HEK293 (cell line): ENCODE measurements around the gene UCHL3.

ENCODE experiments used
- CTCF ChIA-PET: fragments of 350-600 bp; formaldehyde crosslinking; extraction: SDS; loops from one replicate; lab custom pipeline; 2021; ENCODE audit warnings: antibody characterized with exemption; lab: Yijun Ruan, JAX
- POLR2A ChIA-PET: fragments of 300-600 bp; formaldehyde crosslinking; extraction: SDS; loops from one replicate; lab custom pipeline; 2020; ENCODE audit warnings: antibody characterized with exemption, inconsistent platforms; lab: Yijun Ruan, JAX
- H3K27ac ChIP-seq: fragments of 200-500 bp; sonication (Bioruptor generic); 2 replicates; pipeline ENCODE4 v1.5.1; 2014; ENCODE audit warnings: low read depth, low read length, control low read depth, inconsistent platforms; ENCODE audit errors: extremely low read depth
- H3K36me3 ChIP-seq, 2 experiments: fragments of 200-500 bp in 1 of 2; sonication (Bioruptor generic) in 1 of 2; 1 replicate in 1 of 2; 2 replicates in 1 of 2; pipeline ENCODE4 v1.5.1; 2014 to 2017; ENCODE audit warnings: inconsistent platforms in 2 of 2, low read length in 2 of 2; ENCODE audit not compliant: control insufficient read depth in 2 of 2, insufficient read depth in 1 of 2
- H3K4me1 ChIP-seq: fragments of 200-500 bp; sonication (Bioruptor generic); 2 replicates; pipeline ENCODE4 v1.5.1; 2014; ENCODE audit warnings: mild to moderate bottlenecking, low read length, inconsistent platforms; ENCODE audit not compliant: control insufficient read depth, insufficient read depth
- H3K4me3 ChIP-seq: 2 replicates; pipeline ENCODE4 v1.5.1; 2011; ENCODE audit warnings: low read depth, mild to moderate bottlenecking, control low read depth, low read length, moderate library complexity
- H3K9me3 ChIP-seq: fragments of 200-500 bp; sonication (Bioruptor generic); 2 replicates; pipeline ENCODE4 v1.5.1; 2014; ENCODE audit warnings: low read depth, low read length, inconsistent platforms; ENCODE audit not compliant: control insufficient read depth, insufficient read depth
- BCL11A ChIP-seq: fragments of 450-650 bp; formaldehyde crosslinking; IDR thresholded peaks from 2 replicates; pipeline ENCODE4 v1.5.1; 2016; ENCODE audit warnings: low read depth, missing biosample characterization, missing genetic modification characterization
- GFI1B ChIP-seq: fragments of 450-650 bp; formaldehyde crosslinking; IDR thresholded peaks from 2 replicates; pipeline ENCODE4 v1.5.1; 2016; ENCODE audit warnings: missing biosample characterization, missing genetic modification characterization
- HIC1 ChIP-seq: fragments of 450-650 bp; formaldehyde crosslinking; IDR thresholded peaks from 2 replicates; pipeline ENCODE4 v1.5.1; 2016; ENCODE audit warnings: missing biosample characterization, missing genetic modification characterization
- HOXC10 ChIP-seq: sonication (generic); formaldehyde crosslinking; IDR thresholded peaks from 2 replicates; pipeline ENCODE4 v1.8.1; 2023; ENCODE audit warnings: mild to moderate bottlenecking, missing genetic modification reagents
- PRDM10 ChIP-seq: fragments of 450-650 bp; formaldehyde crosslinking; IDR thresholded peaks from 2 replicates; pipeline ENCODE4 v1.5.1; 2016; ENCODE audit warnings: missing biosample characterization, missing genetic modification characterization
- ZNF16 ChIP-seq: fragments of 450-650 bp; formaldehyde crosslinking; IDR thresholded peaks from 2 replicates; pipeline ENCODE4 v1.5.1; 2016; ENCODE audit warnings: low read depth, missing biosample characterization, missing genetic modification characterization
- ZNF169 ChIP-seq: fragments of 450-650 bp; formaldehyde crosslinking; IDR thresholded peaks from 2 replicates; pipeline ENCODE4 v1.5.1; 2016; ENCODE audit warnings: missing biosample characterization, missing genetic modification characterization
- ZNF174 ChIP-seq: fragments of 450-650 bp; formaldehyde crosslinking; IDR thresholded peaks from 2 replicates; pipeline ENCODE4 v1.5.0; 2017; ENCODE audit warnings: missing biosample characterization, mild to moderate bottlenecking, missing genetic modification characterization
- ZNF239 ChIP-seq: fragments of 450-650 bp; formaldehyde crosslinking; IDR thresholded peaks from 2 replicates; pipeline ENCODE4 v1.5.1; 2016; ENCODE audit warnings: missing biosample characterization, missing genetic modification characterization
- ZNF248 ChIP-seq: fragments of 450-650 bp; formaldehyde crosslinking; IDR thresholded peaks from 2 replicates; pipeline ENCODE4 v1.5.1; 2017; ENCODE audit warnings: missing biosample characterization, missing genetic modification characterization
- ZNF280C ChIP-seq: fragments of 450-650 bp; formaldehyde crosslinking; IDR thresholded peaks from 2 replicates; pipeline ENCODE4 v1.5.1; 2016; ENCODE audit warnings: missing biosample characterization, missing genetic modification characterization
- ZNF513 ChIP-seq: fragments of 450-650 bp; IDR thresholded peaks from 2 replicates; pipeline ENCODE4 v1.5.1; 2018; ENCODE audit warnings: missing biosample characterization, missing genetic modification characterization
- ZNF514 ChIP-seq: fragments of 450-650 bp; formaldehyde crosslinking; IDR thresholded peaks from 2 replicates; pipeline ENCODE4 v1.5.1; 2016; ENCODE audit warnings: missing biosample characterization, missing genetic modification characterization
- ZNF549 ChIP-seq: fragments of 450-650 bp; IDR thresholded peaks from 2 replicates; pipeline ENCODE4 v1.5.1; 2018; ENCODE audit warnings: missing biosample characterization, missing genetic modification characterization, mild to moderate bottlenecking, inconsistent platforms, moderate library complexity
- ZNF561 ChIP-seq: fragments of 450-650 bp; IDR thresholded peaks from 2 replicates; pipeline ENCODE4 v1.5.1; 2018; ENCODE audit warnings: missing biosample characterization, missing genetic modification characterization, borderline replicate concordance
- ZNF600 ChIP-seq: fragments of 450-650 bp; formaldehyde crosslinking; IDR thresholded peaks from 2 replicates; pipeline ENCODE4 v1.5.1; 2016; ENCODE audit warnings: missing biosample characterization, missing genetic modification characterization
- ZNF776 ChIP-seq: fragments of 450-650 bp; formaldehyde crosslinking; IDR thresholded peaks from 2 replicates; pipeline ENCODE4 v1.5.0; 2017; ENCODE audit warnings: missing biosample characterization, missing genetic modification characterization, borderline replicate concordance
- ZNF837 ChIP-seq: fragments of 450-650 bp; formaldehyde crosslinking; IDR thresholded peaks from 2 replicates; pipeline ENCODE4 v1.5.1; 2016; ENCODE audit warnings: missing biosample characterization, missing genetic modification characterization

Gene UCHL3

GRCh38 chr13:75579529-75579928, 29.9 kb downstream of the UCHL3 start (continued):
- no peak for TF ChIP-seq ZNF561 (tag by site-specific recombination)
- no peak for TF ChIP-seq ZNF513 (tag by site-specific recombination)

GRCh38 chr13:75581874-75582640, 32.5 kb downstream of the UCHL3 start:
- Histone ChIP-seq H3K9me3 (no peaks in the 10 kb centered on the region), H3K36me3 (peaks cover 0 to 24% of the 10 kb centered on the region in 2 experiments; a peak in 2 of 3 replicates), H3K27ac (no peak overlapping the region), H3K4me1 (no peaks in the 10 kb centered on the region), H3K4me3 (no peak overlapping the region)
- ChIA-PET POLR2A (no interaction called here), CTCF (no interaction called here)
- TF ChIP-seq ZNF600 (tag by site-specific recombination): no peak
- TF ChIP-seq ZNF239 (tag by site-specific recombination): no peak
- TF ChIP-seq ZNF169: no peak
- no peak for TF ChIP-seq GFI1B (tag by site-specific recombination)
- no peak for TF ChIP-seq ZNF174 (tag by site-specific recombination)
- no peak for TF ChIP-seq ZNF549 (tag by site-specific recombination)
- no peak for TF ChIP-seq ZNF16 (tag by site-specific recombination)
- no peak for TF ChIP-seq PRDM10 (tag by site-specific recombination)
- no peak for TF ChIP-seq ZNF837 (tag by site-specific recombination)
- TF ChIP-seq ZNF514 (tag by site-specific recombination): no peak

- ChIA-PET CTCF (interaction anchor here (0.7 kb wide), 1 partner anchor 21 kb away, joined by 3 read pairs; no protein-coding TSS in a partner anchor), POLR2A (no interaction called here)
- no peak overlapping the region for H3K27ac ChIP-seq
- H3K4me3 ChIP-seq: no peak overlapping the region
- TF ChIP-seq ZNF776 (tag by site-specific recombination) (no peak), HIC1 (tag by site-specific recombination) (no peak), ZNF248 (no peak), BCL11A (no peak), ZNF239 (tag by site-specific recombination) (no peak), HOXC10 (CRISPR knock-in tag) (no peak), ZNF561 (tag by site-specific recombination) (no peak), ZNF280C (tag by site-specific recombination) (no peak)
- H3K4me1 ChIP-seq: no peaks in the 10 kb centered on the region
- peaks cover 0 to 24% of the 10 kb centered on the region in 2 experiments; a peak in 1 of 3 replicates for H3K36me3 ChIP-seq
- H3K9me3 ChIP-seq: no peaks in the 10 kb centered on the region
These were observed 33.5 kb downstream of the UCHL3 start for GRCh38 chr13:75583091-75583490.
